Neural cell (in vitro differentiated cells): ENCODE measurements around the gene WDR36. TPM values are rescaled to one million over a fixed set of nuclear protein-coding genes. Genes with fewer than 3 reads are reported as not detected.

Source experiments
- H2AFZ ChIP-seq: fragments of 200-600, 300-800 bp; sonication (generic), shearing (Covaris generic); 2 replicates; pipeline ENCODE4 v1.6.0; 2014; ENCODE audit warnings: low read depth, mild to moderate bottlenecking, antibody characterized with exemption, low read length, moderate library complexity
- H3F3A ChIP-seq: fragments of 200-600 bp; shearing (Covaris generic); 2 replicates; pipeline ENCODE4 v1.6.1; 2016; ENCODE audit warnings: mild to moderate bottlenecking, moderate library complexity, mixed read lengths, antibody characterized with exemption, low read length; ENCODE audit not compliant: insufficient read depth, poor library complexity, severe bottlenecking
- H3K27ac ChIP-seq: fragments of 200-600, 300-800 bp; sonication (generic), shearing (Covaris generic); 2 replicates; pipeline ENCODE4 v1.5.1; 2014; ENCODE audit warnings: mild to moderate bottlenecking, low read length, moderate library complexity
- H3K27me3 ChIP-seq: fragments of 300-800, 200-600 bp; sonication (generic), shearing (Covaris generic); 2 replicates; pipeline ENCODE4 v1.6.0; 2014; ENCODE audit warnings: mild to moderate bottlenecking, low read depth, low read length, moderate library complexity; ENCODE audit not compliant: insufficient read depth
- H3K36me3 ChIP-seq: fragments of 300-800, 200-600 bp; sonication (generic), shearing (Covaris generic); 2 replicates; pipeline ENCODE4 v1.5.1; 2014; ENCODE audit warnings: mild to moderate bottlenecking, antibody characterized with exemption, low read length, moderate library complexity; ENCODE audit not compliant: insufficient read depth
- H3K4me2 ChIP-seq: fragments of 300-800, 200-600 bp; sonication (generic), shearing (Covaris generic); 2 replicates; pipeline ENCODE4 v1.6.0; 2014; ENCODE audit warnings: mild to moderate bottlenecking, low read length
- H3K4me3 ChIP-seq: fragments of 300-800, 200-600 bp; sonication (generic), shearing (Covaris generic); 2 replicates; pipeline ENCODE4 v1.5.1; 2014; ENCODE audit warnings: mild to moderate bottlenecking, low read length, moderate library complexity
- H3K79me2 ChIP-seq: fragments of 200-600 bp; shearing (Covaris generic); replicated peaks from 2 replicates; pipeline ENCODE4 v1.6.0; 2014; ENCODE audit warnings: mild to moderate bottlenecking, low read length, moderate library complexity; ENCODE audit not compliant: insufficient read depth
- H3K9ac ChIP-seq: fragments of 300-800, 200-600 bp; sonication (generic), shearing (Covaris generic); 2 replicates; pipeline ENCODE4 v1.6.1; 2016; ENCODE audit warnings: mild to moderate bottlenecking, low read length, mixed read lengths
- H3K9me2 ChIP-seq: fragments of 200-600 bp; shearing (Covaris generic); 2 replicates; pipeline ENCODE4 v1.6.1; 2016; ENCODE audit warnings: mild to moderate bottlenecking, low read length, mixed read lengths; ENCODE audit not compliant: insufficient read depth
- H3K9me3 ChIP-seq: fragments of 200-600, 300-800 bp; sonication (generic), shearing (Covaris generic); 2 replicates; pipeline ENCODE4 v1.6.1; 2016; ENCODE audit warnings: mild to moderate bottlenecking, mixed run types, low read length, moderate library complexity, mixed read lengths
- H4K20me1 ChIP-seq: fragments of 200-600 bp; shearing (Covaris generic); 2 replicates; pipeline ENCODE4 v1.6.1; 2016; ENCODE audit warnings: mild to moderate bottlenecking, mixed run types; ENCODE audit not compliant: insufficient read depth
- EP300 ChIP-seq: fragments of 450-650 bp; conservative IDR thresholded peaks from 2 replicates; pipeline ENCODE4 v1.6.1; 2014; ENCODE audit warnings: antibody characterized with exemption, mild to moderate bottlenecking, moderate library complexity; ENCODE audit not compliant: poor library complexity, severe bottlenecking
- EZH2 ChIP-seq: fragments of 200-600, 300-800 bp; shearing (Covaris generic), sonication (generic); IDR thresholded peaks from 2 replicates; pipeline ENCODE4 v1.6.1; 2014; ENCODE audit warnings: antibody characterized with exemption, low read length, borderline replicate concordance, mild to moderate bottlenecking; ENCODE audit not compliant: insufficient read depth, poor library complexity, severe bottlenecking
- MXI1 ChIP-seq: fragments of 450-650 bp; conservative IDR thresholded peaks from 2 replicates; pipeline ENCODE4 v1.6.1; 2014; ENCODE audit warnings: antibody characterized with exemption, mild to moderate bottlenecking; ENCODE audit not compliant: poor library complexity, severe bottlenecking
- POLR2AphosphoS5 ChIP-seq: IDR thresholded peaks from 2 replicates; pipeline ENCODE4 v1.6.1; 2012
- RAD21 ChIP-seq: fragments of 450-650 bp; conservative IDR thresholded peaks from 2 replicates; pipeline ENCODE4 v1.6.1; 2014; ENCODE audit warnings: antibody characterized with exemption, mild to moderate bottlenecking, moderate library complexity
- SMC3 ChIP-seq: fragments of 450-650 bp; conservative IDR thresholded peaks from 2 replicates; pipeline ENCODE4 v1.6.1; 2014; ENCODE audit warnings: antibody characterized with exemption, mild to moderate bottlenecking, moderate library complexity; ENCODE audit not compliant: poor library complexity
- TAF1 ChIP-seq: IDR thresholded peaks from 2 replicates; pipeline ENCODE4 v1.6.1; 2012; ENCODE audit warnings: low read depth
- polyA plus RNA-seq: library from polyadenylated mRNA; depleted of rRNA; stranded (reverse); fragments of >200 nt; gene quantifications from 2 replicates; pipeline ENCODE4 v1.2.3, GENCODE V29; 2014
- TF ChIP-seq, protein P1 (sequence below): IDR thresholded peaks from 2 replicates; pipeline ENCODE4 v1.6.1; 2012; ENCODE audit warnings: borderline replicate concordance
- TF ChIP-seq, protein P2 (sequence below): fragments of 450-650 bp; IDR thresholded peaks from 2 replicates; pipeline ENCODE4 v1.5.1; 2014; ENCODE audit warnings: antibody characterized with exemption, mild to moderate bottlenecking, moderate library complexity; ENCODE audit not compliant: poor library complexity, severe bottlenecking

The WDR36 gene
- polyA plus RNA-seq, 1 donor from 2014 or later: 25.8 TPM

DNA sequence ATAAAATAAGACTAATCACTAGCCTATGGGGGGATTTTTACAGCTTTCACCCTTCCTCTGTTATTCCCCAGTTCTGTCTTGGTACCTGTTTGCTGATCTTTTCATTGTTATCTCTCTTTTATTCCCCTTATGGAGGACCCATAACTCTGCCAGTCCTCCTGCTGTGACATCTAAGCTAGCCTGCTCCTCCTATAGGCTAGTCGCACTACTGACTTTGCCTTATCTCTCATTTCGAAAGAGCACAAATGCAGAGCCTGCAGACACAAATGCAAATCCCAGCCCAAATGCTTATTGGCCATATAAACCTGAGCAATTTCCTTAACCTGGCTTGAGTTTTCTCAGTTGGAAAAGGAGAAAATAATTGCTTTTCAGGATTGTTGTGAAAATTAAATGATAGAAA is 72.9 kb downstream of the WDR36 start:
- H3K27me3 ChIP-seq: no peaks in the 10 kb centered on the region
- no peak overlapping the region for H3K4me3 ChIP-seq
- no peaks in the 10 kb centered on the region for H3F3A ChIP-seq
- H2AFZ ChIP-seq: no peak overlapping the region
- no peaks in the 10 kb centered on the region for H3K36me3 ChIP-seq
- TF ChIP-seq MXI1: no peak
- TF ChIP-seq RAD21: no peak
- no peak overlapping the region for H3K27ac ChIP-seq
- no peak overlapping the region for H3K9ac ChIP-seq
- H3K4me2 ChIP-seq: no peak overlapping the region
- H3K9me3 ChIP-seq: no peaks in the 10 kb centered on the region
- no peaks in the 10 kb centered on the region for H3K9me2 ChIP-seq
- H3K79me2 ChIP-seq: no peaks in the 10 kb centered on the region
- no peaks in the 10 kb centered on the region for H4K20me1 ChIP-seq

GRCh38 chr5:111167551-111167950 is 75.4 kb downstream of the WDR36 start:
- Histone ChIP-seq H4K20me1 (no peaks in the 10 kb centered on the region), H3K9me2 (no peaks in the 10 kb centered on the region), H3K4me2 (no peak overlapping the region), H3K9ac (no peak overlapping the region), H3K36me3 (no peaks in the 10 kb centered on the region), H3F3A (no peaks in the 10 kb centered on the region), H3K4me3 (no peak overlapping the region), H3K79me2 (no peaks in the 10 kb centered on the region), H3K9me3 (no peaks in the 10 kb centered on the region), H3K27ac (no peak overlapping the region), H3K27me3 (no peaks in the 10 kb centered on the region), H2AFZ (no peak overlapping the region)
- TF ChIP-seq MXI1: no peak
- TF ChIP-seq, protein P1, sequence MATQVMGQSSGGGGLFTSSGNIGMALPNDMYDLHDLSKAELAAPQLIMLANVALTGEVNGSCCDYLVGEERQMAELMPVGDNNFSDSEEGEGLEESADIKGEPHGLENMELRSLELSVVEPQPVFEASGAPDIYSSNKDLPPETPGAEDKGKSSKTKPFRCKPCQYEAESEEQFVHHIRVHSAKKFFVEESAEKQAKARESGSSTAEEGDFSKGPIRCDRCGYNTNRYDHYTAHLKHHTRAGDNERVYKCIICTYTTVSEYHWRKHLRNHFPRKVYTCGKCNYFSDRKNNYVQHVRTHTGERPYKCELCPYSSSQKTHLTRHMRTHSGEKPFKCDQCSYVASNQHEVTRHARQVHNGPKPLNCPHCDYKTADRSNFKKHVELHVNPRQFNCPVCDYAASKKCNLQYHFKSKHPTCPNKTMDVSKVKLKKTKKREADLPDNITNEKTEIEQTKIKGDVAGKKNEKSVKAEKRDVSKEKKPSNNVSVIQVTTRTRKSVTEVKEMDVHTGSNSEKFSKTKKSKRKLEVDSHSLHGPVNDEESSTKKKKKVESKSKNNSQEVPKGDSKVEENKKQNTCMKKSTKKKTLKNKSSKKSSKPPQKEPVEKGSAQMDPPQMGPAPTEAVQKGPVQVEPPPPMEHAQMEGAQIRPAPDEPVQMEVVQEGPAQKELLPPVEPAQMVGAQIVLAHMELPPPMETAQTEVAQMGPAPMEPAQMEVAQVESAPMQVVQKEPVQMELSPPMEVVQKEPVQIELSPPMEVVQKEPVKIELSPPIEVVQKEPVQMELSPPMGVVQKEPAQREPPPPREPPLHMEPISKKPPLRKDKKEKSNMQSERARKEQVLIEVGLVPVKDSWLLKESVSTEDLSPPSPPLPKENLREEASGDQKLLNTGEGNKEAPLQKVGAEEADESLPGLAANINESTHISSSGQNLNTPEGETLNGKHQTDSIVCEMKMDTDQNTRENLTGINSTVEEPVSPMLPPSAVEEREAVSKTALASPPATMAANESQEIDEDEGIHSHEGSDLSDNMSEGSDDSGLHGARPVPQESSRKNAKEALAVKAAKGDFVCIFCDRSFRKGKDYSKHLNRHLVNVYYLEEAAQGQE: no peak
- no peak for TF ChIP-seq EP300
- TF ChIP-seq, protein P2, sequence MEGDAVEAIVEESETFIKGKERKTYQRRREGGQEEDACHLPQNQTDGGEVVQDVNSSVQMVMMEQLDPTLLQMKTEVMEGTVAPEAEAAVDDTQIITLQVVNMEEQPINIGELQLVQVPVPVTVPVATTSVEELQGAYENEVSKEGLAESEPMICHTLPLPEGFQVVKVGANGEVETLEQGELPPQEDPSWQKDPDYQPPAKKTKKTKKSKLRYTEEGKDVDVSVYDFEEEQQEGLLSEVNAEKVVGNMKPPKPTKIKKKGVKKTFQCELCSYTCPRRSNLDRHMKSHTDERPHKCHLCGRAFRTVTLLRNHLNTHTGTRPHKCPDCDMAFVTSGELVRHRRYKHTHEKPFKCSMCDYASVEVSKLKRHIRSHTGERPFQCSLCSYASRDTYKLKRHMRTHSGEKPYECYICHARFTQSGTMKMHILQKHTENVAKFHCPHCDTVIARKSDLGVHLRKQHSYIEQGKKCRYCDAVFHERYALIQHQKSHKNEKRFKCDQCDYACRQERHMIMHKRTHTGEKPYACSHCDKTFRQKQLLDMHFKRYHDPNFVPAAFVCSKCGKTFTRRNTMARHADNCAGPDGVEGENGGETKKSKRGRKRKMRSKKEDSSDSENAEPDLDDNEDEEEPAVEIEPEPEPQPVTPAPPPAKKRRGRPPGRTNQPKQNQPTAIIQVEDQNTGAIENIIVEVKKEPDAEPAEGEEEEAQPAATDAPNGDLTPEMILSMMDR: no peak
- no peak for TF ChIP-seq TAF1
- no peak for TF ChIP-seq POLR2AphosphoS5
- TF ChIP-seq RAD21: no peak
- no peak for TF ChIP-seq SMC3
- no peak for TF ChIP-seq EZH2

DNA sequence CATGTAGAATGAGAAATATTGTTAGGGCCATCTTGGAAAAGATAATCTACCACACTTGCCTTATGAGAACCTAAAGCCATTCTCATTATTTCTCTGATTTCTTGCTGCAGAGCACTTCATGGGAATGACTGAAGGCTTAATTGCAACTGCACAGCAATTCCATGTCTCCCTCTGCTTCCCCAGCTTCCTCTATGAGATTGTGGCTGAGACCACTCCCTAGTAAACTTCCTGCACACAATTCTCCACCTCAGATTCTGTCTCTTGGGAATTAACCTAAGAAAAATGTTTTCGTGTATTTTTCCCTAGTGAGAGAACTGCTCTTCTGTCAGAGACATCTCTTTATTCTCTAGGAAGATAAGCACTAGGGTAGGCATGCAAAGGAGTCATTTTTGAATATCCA is 76.5 kb downstream of the WDR36 start:
- H2AFZ ChIP-seq: no peak overlapping the region
- no peaks in the 10 kb centered on the region for H3F3A ChIP-seq
- no peaks in the 10 kb centered on the region for H3K9me3 ChIP-seq
- no peaks in the 10 kb centered on the region for H3K27me3 ChIP-seq
- H3K4me2 ChIP-seq: no peak overlapping the region
- no peaks in the 10 kb centered on the region for H3K79me2 ChIP-seq
- H3K9ac ChIP-seq: no peak overlapping the region
- no peaks in the 10 kb centered on the region for H4K20me1 ChIP-seq
- H3K27ac ChIP-seq: no peak overlapping the region
- H3K36me3 ChIP-seq: no peaks in the 10 kb centered on the region
- no peaks in the 10 kb centered on the region for H3K9me2 ChIP-seq
- no peak overlapping the region for H3K4me3 ChIP-seq
- TF ChIP-seq TAF1: no peak
- TF ChIP-seq EP300: no peak
- TF ChIP-seq MXI1: no peak
- TF ChIP-seq RAD21: no peak
- no peak for TF ChIP-seq EZH2
- TF ChIP-seq SMC3: no peak
- TF ChIP-seq, protein P1: no peak
- TF ChIP-seq POLR2AphosphoS5: no peak
- TF ChIP-seq, protein P2: no peak
